ENCODE data around the gene PSAP.

The PSAP gene

DNA sequence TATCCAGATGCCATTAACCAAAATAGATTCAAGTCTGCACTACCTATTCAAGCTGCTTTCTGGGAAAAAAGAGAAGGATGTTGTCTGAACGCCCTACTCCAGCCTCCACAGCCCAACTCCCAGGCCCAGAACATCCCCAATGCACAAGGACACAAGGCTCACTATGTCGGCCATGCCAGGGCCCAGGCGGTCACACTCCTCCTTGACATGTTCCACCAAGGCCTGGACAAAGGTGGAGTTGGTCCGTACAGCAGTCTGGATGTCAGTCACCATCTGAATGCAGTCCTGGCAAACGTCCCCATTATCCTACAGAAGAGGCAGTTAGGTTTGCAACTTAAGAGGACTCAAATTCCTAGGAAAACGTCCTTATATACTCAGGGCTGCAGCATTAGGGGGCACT, 23.2 kb downstream of the PSAP start:
- peak in 1 of 4 experiments; percentile 13 for DNase-seq

DNA sequence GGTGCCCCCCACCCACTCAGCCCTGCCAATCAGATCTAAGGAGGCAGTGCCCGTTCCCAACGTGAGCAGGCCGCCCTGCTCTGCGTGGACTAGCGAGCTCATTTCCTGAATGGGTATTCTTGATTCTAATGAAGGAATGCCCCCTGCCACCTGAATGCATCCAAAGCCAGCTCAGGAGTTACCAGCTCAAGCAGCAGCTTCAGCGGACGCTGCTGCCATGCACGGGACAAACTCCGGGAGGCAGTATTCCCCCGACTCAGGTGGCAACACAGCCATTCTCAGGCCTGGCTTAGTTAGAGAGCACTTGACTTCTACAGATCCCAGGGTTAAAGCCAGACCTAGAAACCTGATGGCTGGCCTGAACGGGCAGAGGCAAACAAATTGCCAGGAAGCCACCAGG, 25.8 kb downstream of the PSAP start:
- DNase-seq = peak in 1 of 4 experiments; percentile 28

DNA sequence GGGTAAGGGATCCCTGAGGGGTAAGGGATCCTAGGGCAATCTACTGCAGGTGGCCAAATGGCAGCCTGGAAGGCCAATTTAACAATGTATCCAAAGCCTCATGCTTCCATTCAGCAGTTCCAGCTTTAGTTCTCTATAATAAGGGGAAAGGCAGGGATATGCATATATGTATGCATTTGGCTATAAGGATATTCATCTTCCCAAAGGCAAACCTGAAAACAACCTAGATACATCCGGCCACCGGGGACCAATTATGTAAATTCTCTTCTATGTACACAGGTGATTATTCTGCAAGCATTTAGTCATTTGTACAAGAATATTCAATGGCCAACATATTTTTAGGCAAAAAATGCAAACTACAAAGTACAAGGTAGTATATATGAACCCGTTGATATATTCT, 26.7 kb downstream of the PSAP start:
- DNase-seq = no peak

- DNase-seq = peak in 1 of 4 experiments; percentile 39
These were observed 27.7 kb downstream of the PSAP start for GRCh38 chr10:71823356-71823755.

- DNase-seq = peak in 1 of 4 experiments; percentile 28
These were observed 28.9 kb downstream of the PSAP start for GRCh38 chr10:71821909-71822763.

- peak in 1 of 4 experiments; percentile 36 for DNase-seq
These were observed 30.1 kb downstream of the PSAP start for GRCh38 chr10:71820966-71821365.

- DNase-seq = peak in 1 of 4 experiments; percentile 17
These were observed 31.1 kb downstream of the PSAP start for GRCh38 chr10:71819985-71820384.

GRCh38 chr10:71819441-71819861, 31.6 kb downstream of the PSAP start:
- DNase-seq = peak in 1 of 4 experiments; percentile 10

DNA sequence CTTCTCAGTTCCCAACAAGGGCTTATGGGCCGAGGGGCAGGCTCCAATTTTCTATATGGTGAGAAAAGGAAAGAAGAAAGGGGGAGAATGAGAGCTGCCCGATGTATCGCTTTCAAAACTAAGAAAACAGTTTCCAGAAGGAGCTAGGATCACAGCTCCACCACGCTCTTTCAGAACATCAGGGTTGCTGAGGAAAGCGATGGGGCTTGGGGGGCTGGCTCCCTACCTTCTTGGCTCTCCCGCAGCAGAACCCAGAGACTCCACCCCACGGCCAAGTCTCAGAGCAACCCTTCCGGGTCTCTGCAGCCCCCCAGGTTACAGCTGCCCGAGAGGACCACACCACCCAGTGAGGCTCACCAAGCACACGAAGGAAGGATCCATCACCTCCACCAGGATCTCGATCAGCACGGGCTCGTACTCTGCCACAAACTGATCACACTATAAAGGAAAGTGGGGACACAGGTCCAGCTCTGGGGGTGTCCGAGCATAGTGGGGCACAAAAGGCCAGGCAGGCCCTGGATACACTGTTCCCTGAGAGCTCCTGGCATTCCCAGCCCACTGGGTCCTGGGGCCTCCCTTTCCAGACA, 32.3 kb downstream of the PSAP start:
- DNase-seq = peak in 1 of 4 experiments; percentile 8

GRCh38 chr10:71817831-71818655, 33.0 kb downstream of the PSAP start:
- DNase-seq = peak; percentile 65 to 80 (median 73)

GRCh38 chr10:71816936-71817618, 34.0 kb downstream of the PSAP start:
- peak in 1 of 4 experiments; percentile 16 for DNase-seq

DNA sequence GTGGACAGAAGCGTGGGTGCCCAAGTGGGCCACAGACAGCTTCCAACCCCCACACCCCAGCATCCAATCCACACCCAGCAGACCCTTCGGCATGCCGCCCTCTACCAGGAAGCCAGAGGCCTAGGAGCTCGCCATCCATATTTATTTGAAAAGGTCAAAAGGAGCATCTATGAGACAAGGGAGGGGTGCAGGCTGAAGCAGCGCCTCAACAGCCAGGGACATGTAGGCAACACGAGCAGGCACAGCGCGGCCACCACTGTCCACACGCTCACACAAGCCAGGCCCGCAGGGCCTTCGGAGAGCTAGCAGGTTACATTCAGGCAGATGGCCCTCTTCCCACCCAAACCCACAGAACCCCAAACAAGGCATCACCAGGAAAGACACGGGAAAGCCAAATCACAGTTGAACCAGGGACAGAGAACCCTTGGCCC, 34.6 kb downstream of the PSAP start:
- DNase-seq = peak in 1 of 4 experiments; percentile 20

- DNase-seq = peak in 1 of 4 experiments; percentile 31
These were observed 35.4 kb downstream of the PSAP start for GRCh38 chr10:71815515-71816130.

DNA sequence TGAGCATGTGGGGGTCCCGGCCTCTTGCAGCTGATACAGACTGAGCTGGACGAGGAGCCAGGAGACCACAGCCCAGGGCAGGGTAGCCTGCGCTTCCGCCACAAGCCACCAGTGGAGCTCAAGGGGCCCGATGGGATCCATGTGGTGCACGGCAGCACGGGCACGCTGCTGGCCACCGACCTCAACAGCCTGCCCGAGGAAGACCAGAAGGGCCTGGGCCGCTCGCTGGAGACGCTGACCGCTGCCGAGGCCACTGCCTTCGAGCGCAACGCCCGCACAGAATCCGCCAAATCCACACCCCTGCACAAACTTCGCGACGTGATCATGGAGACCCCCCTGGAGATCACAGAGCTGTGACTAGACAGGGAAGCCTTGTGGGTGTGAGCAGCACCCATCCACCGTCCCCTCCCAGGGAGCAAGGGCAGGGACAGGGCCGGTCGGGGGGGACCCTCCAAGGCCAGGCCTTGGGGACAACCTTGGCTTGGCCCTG, 36.1 kb downstream of the PSAP start:
- peak in 3 of 4 experiments; percentile 36 to 52 (median 44) for DNase-seq

- DNase-seq = peak; percentile 24 to 37 (median 32)
These were observed 38.0 kb downstream of the PSAP start for GRCh38 chr10:71812913-71813590.

- peak; percentile 72 to 89 (median 80) for DNase-seq
These were observed 38.8 kb downstream of the PSAP start for GRCh38 chr10:71812016-71812912.

- DNase-seq = peak; percentile 24 to 44 (median 31)
These were observed 39.7 kb downstream of the PSAP start for GRCh38 chr10:71811351-71811750.

GRCh38 chr10:71810048-71810750, 40.9 kb downstream of the PSAP start:
- DNase-seq = peak; percentile 35 to 47 (median 42)

DNA sequence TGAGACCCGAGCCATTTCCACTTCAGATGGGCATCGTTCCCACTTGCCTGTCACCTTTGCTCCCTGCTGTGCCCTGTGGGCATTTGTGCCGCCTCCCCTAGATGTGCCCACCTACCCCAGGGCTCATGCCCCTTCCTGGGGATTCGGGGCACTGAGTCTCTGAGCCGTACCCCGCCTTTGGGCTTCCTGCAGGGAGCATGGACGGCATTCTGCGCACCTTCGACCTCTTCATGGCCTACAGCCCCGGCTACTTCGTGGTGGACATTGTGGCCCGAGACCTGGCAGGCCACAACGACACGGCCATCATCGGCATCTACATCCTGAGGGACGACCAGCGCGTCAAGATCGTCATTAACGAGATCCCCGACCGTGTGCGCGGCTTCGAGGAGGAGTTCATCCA, 41.4 kb downstream of the PSAP start:
- peak; percentile 22 to 36 (median 30) for DNase-seq

All from suppressor macrophage (primary cell).